ENCODE measurements around the gene AGAP1.

DNA sequence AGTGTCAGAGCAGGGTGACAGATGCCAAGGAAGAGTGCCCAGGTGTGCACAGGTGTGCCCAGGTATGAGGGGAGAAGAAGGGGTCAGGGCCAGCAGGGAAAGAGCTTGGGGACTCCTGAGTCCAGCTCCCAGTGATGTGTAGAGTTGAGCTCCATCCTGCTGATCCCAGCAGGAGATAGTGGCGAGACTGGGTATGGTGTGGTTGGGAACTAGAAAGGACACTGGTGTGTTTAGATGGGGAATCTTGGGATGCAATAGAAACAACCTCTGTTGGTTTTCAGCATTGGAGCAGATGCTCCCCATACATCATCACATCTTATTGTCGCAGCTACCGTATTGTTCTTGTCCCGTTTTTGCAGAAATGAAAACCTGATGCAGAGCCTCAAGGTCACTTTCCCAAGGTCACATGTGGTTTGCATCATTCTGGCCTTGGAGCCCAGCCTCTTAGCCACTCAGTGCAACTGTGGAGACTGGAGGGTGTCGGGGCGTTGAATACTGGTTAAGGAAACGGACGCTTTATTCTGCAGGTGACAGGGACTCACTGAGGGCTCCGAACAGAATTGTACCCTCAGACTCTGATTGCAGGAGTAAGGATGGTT, 166.7 kb downstream of the AGAP1 start:
- no peak for TF ChIP-seq EZH2 (IDR thresholded peaks at IDR 0.05)
- TF ChIP-seq CTCF (IDR thresholded peaks at IDR 0.05), result no peak

Data from neural progenitor cell (in vitro differentiated cells).